Measurements from ENCODE around the gene DNAJC17. TPM values are rescaled to one million over a fixed set of nuclear protein-coding genes. Genes with fewer than 3 reads are reported as not detected.
A peak's percentile ranks its signal among the peaks of the same experiment; 100 is the strongest.

The DNAJC17 gene
- total and polyA plus RNA-seq, 2 donors: 45.0 to 62.9 TPM

DNA sequence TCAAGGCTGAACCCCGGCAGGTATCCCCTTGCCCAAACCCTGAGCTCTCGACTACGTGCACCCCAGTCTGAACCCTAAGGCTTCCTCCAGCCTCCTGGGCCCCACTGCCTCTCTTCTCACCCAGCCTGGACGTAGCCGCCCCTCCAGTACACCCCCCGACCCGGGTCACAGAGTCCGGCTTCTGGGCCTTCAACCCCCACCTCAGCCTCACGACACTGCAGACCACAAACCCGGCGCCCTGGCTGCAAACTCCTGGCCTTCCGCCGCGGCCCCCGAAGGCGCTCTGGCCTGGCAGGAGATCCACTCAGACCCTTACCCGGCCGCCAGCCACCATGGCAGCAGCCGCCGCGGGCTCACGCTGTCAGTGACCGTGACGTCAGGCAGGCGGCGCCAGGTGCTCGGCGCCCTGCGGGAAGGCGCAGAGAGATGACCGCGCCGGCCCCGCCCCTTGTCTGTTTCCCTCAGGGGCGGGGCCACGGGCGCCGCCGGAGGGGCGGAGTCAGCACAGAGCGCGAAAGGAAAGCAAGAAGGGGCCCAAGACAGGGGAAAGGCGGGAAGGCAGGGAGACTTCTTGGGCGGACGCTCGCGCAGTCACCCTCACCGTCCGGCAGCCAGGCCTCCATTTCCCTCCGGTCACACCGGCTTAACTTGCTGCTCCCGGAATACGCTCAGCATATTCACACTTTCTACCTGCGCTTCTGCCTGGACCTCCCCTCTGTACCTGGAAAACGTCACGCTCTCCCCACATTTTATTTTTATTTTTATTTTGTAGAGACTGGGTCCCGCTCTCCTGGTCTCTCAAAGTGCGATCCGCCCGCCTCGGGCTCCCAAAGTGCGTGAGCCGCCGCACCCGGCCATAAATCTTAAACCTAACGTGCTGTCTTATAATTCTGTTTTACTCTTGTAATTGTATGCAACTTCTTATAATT is 52.1 kb downstream of the DNAJC17 start, which contains the start of gene RMDN3:
TSS of gene RMDN3 (minus strand) at position 372 of the 929 bp plus-strand sequence. CDS start 471 bp downstream, outside the sequence.
- peak; percentile 85 to 98 (median 95) for DNase-seq (ENCODE audit: low read depth in 6 of 9, low spot score in 9 of 9)
- WGBS: 1% methylated on average over 66 of the region's 66 CpGs
- Histone ChIP-seq H3K27ac (ENCODE audit: low read depth in 1 of 2, low read length in 1 of 2) (peak within 1 kb of the TSS; percentile 87 to 92), H3K4me1 (ENCODE audit: control insufficient read depth in 2 of 2, insufficient read depth in 2 of 2, low read length in 2 of 2) (peaks cover 12 to 27% of the 10 kb centered on the region in 2 donors), H3K36me3 (ENCODE audit: control insufficient read depth in 2 of 2, insufficient read depth in 2 of 2, low read length in 1 of 2) (peaks cover 15 to 17% of the 10 kb centered on the region in 2 donors), H3K4me3 (ENCODE audit: low read length in 2 of 2) (peak within 1 kb of the TSS; percentile 92 to 98), H3K27me3 (ENCODE audit: control insufficient read depth in 2 of 2, insufficient read depth in 1 of 2, low read length in 1 of 2) (no peaks in the 10 kb centered on the region), H3K9me3 (ENCODE audit: control insufficient read depth in 2 of 2, insufficient read depth in 1 of 2, low read length in 1 of 2) (peaks cover 0 to 4% of the 10 kb centered on the region in 2 donors)

DNA sequence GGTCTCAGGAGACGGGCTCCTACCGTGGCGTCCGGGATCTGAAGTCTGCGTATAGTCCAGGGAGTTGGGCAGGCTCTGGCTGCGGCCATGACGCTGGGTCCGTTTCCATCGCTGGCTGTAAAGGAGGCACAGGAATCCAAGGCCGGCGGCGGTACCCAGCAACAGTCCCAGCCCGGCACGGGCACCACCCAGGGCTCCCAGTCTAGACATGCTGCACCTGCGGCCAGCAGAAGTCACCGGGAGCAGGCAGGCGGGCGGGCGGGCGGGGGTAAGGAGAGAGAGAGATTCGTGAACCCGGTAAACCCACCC is 52.7 kb downstream of the DNAJC17 start:
- peaks cover 17 to 19% of the 10 kb centered on the region in 2 donors for H3K36me3 ChIP-seq (ENCODE audit: control insufficient read depth in 2 of 2, insufficient read depth in 2 of 2, low read length in 1 of 2)
- peak overlapping the region; percentile 92 to 98 for H3K4me3 ChIP-seq (ENCODE audit: low read length in 2 of 2)
- peaks cover 0 to 4% of the 10 kb centered on the region in 2 donors for H3K9me3 ChIP-seq (ENCODE audit: control insufficient read depth in 2 of 2, insufficient read depth in 1 of 2, low read length in 1 of 2)
- H3K4me1 ChIP-seq (ENCODE audit: control insufficient read depth in 2 of 2, insufficient read depth in 2 of 2, low read length in 2 of 2): peaks cover 11 to 22% of the 10 kb centered on the region in 2 donors
- no peak for DNase-seq (ENCODE audit: low read depth in 6 of 9, low spot score in 9 of 9)
- H3K27me3 ChIP-seq (ENCODE audit: control insufficient read depth in 2 of 2, insufficient read depth in 1 of 2, low read length in 1 of 2): no peaks in the 10 kb centered on the region
- WGBS: under 1% methylated on average over 22 of the region's 22 CpGs
- peak overlapping the region; percentile 64 to 74 for H3K27ac ChIP-seq (ENCODE audit: low read depth in 1 of 2, low read length in 1 of 2)

DNA sequence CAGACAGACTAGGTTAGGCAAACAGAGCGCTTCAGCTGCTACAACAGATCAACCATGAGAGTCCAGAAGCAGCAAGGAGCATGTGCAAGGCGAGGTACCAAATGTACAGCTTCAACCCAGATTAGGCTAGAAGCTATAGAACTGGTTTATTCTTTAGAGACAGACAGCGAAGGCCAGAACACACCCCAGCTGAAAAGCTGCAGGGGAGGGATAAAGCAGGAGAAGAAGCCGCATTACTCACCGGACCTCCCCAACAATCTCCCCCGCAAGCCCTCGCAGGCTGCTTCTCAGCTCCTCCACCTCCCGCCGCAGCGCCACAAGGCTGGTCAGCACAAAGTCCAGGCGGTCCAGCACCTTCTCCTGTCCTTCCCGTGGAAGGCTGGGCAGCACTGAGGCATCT is 55.5 kb downstream of the DNAJC17 start:
- Histone ChIP-seq H3K4me3 (ENCODE audit: low read length in 2 of 2) (no peak overlapping the region), H3K4me1 (ENCODE audit: control insufficient read depth in 2 of 2, insufficient read depth in 2 of 2, low read length in 2 of 2) (peaks cover 11 to 19% of the 10 kb centered on the region in 2 donors), H3K27me3 (ENCODE audit: control insufficient read depth in 2 of 2, insufficient read depth in 1 of 2, low read length in 1 of 2) (no peaks in the 10 kb centered on the region), H3K9me3 (ENCODE audit: control insufficient read depth in 2 of 2, insufficient read depth in 1 of 2, low read length in 1 of 2) (peaks cover 0 to 4% of the 10 kb centered on the region in 2 donors), H3K36me3 (ENCODE audit: control insufficient read depth in 2 of 2, insufficient read depth in 2 of 2, low read length in 1 of 2) (peaks cover 34 to 35% of the 10 kb centered on the region in 2 donors), H3K27ac (ENCODE audit: low read depth in 1 of 2, low read length in 1 of 2) (no peak overlapping the region)
- no peak for DNase-seq (ENCODE audit: low read depth in 6 of 9, low spot score in 9 of 9)
- 99% methylated on average over 12 of the region's 12 CpGs for WGBS

DNA sequence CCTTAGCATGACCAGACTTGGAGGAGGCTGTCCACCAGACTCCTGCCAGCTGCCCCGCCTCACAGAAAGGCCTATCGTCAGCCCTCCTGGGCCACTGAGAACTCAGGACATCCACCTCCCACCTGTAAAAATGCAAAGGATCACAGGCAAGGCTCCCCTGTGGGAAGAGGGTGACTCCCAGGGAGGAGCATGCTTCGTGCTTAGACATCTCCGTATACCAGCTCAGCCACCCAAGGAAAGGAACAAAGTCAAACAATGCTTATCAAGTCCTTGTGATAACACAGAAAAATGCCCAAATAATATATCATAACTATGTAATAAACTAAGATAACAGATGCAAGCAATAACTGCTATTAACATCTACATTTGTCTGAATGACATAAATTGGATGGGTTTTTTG is 56.4 kb downstream of the DNAJC17 start:
- WGBS: 98% methylated on average over 4 of the region's 4 CpGs
- Histone ChIP-seq H3K9me3 (ENCODE audit: control insufficient read depth in 2 of 2, insufficient read depth in 1 of 2, low read length in 1 of 2) (peaks cover 0 to 4% of the 10 kb centered on the region in 2 donors), H3K4me1 (ENCODE audit: control insufficient read depth in 2 of 2, insufficient read depth in 2 of 2, low read length in 2 of 2) (peaks cover 10 to 16% of the 10 kb centered on the region in 2 donors), H3K4me3 (ENCODE audit: low read length in 2 of 2) (no peak overlapping the region), H3K27me3 (ENCODE audit: control insufficient read depth in 2 of 2, insufficient read depth in 1 of 2, low read length in 1 of 2) (no peaks in the 10 kb centered on the region), H3K36me3 (ENCODE audit: control insufficient read depth in 2 of 2, insufficient read depth in 2 of 2, low read length in 1 of 2) (peaks cover 34 to 35% of the 10 kb centered on the region in 2 donors), H3K27ac (ENCODE audit: low read depth in 1 of 2, low read length in 1 of 2) (no peak overlapping the region)
- DNase-seq (ENCODE audit: low read depth in 6 of 9, low spot score in 9 of 9): no peak

DNA sequence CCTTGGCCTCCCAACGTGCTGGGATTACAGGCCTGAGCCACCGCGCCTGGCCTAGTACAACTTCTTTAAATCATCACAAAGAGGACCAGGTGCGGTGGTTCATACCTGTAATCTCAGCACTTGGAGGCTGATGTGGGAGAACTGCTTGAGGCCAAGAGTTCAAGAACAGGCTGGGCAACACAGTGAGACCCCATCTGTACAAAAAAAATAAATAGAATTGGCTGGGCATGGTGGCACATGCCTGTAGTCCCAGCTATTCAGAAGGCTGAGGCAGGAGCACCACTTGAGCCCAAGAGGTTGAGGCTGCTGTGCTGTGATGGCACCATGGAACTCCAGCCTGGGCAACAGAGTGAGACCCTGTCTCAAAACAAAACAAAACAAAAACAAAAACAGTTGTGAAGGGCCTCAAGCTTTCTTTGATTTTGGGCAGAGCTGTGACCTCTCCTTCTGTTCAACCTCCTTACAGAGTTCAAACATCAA is 58.1 kb downstream of the DNAJC17 start:
- peaks cover 48 to 51% of the 10 kb centered on the region in 2 donors for H3K36me3 ChIP-seq (ENCODE audit: control insufficient read depth in 2 of 2, insufficient read depth in 2 of 2, low read length in 1 of 2)
- peaks cover 3 to 6% of the 10 kb centered on the region in 2 donors for H3K4me1 ChIP-seq (ENCODE audit: control insufficient read depth in 2 of 2, insufficient read depth in 2 of 2, low read length in 2 of 2)
- H3K27me3 ChIP-seq (ENCODE audit: control insufficient read depth in 2 of 2, insufficient read depth in 1 of 2, low read length in 1 of 2): no peaks in the 10 kb centered on the region
- H3K27ac ChIP-seq (ENCODE audit: low read depth in 1 of 2, low read length in 1 of 2): no peak overlapping the region
- H3K9me3 ChIP-seq (ENCODE audit: control insufficient read depth in 2 of 2, insufficient read depth in 1 of 2, low read length in 1 of 2): no peaks in the 10 kb centered on the region
- no peak for DNase-seq (ENCODE audit: low read depth in 6 of 9, low spot score in 9 of 9)
- WGBS: 99% methylated on average over 4 of the region's 4 CpGs
- H3K4me3 ChIP-seq (ENCODE audit: low read length in 2 of 2): no peak overlapping the region

DNA sequence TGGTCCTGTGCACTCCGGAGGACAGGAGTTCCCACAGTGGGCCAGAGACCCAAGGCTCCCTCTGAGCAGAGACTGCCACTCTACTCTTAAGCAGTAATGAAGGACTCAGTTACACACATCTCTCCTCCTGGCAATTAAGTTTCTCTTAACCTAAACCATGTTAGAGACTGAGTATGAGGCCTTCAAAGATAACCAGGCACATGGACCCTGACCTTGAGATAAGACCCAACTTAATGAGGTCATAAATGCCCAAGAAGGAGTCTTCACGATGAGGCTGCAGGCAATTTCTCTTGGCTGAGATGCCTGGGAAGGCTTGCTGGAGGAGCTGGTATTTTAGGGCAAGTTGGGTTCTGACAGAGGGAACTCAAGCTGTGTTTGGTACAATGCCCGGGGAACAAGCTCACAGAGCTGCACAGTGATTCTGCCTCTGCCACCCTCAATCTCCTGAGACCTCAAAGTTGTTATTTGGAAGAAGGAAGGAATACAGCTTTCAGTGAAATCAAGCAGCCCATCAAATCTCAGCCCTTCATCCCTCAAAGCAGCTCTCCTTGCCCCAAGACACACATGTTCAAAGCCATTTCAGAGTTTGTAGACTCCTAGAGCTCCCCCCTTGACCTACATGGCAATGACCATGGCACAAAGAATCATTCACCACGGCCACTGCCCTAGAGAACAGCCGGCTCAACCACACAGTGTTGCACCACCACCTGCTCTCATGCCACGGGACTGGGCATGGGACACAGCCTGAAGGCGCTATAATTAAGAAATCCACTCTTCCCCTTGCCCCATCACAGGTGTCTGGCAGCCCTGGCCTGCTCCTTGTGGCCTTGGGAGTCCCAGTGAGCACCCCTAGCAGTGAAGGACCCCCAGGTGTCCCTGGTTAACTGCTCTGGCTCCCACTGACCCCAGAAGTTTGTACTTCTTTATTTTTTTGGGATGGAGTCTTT is 59.3 kb downstream of the DNAJC17 start:
- no peaks in the 10 kb centered on the region for H3K9me3 ChIP-seq (ENCODE audit: control insufficient read depth in 2 of 2, insufficient read depth in 1 of 2, low read length in 1 of 2)
- peaks cover 0 to 6% of the 10 kb centered on the region in 2 donors for H3K4me1 ChIP-seq (ENCODE audit: control insufficient read depth in 2 of 2, insufficient read depth in 2 of 2, low read length in 2 of 2)
- no peaks in the 10 kb centered on the region for H3K27me3 ChIP-seq (ENCODE audit: control insufficient read depth in 2 of 2, insufficient read depth in 1 of 2, low read length in 1 of 2)
- no peak overlapping the region for H3K4me3 ChIP-seq (ENCODE audit: low read length in 2 of 2)
- H3K36me3 ChIP-seq (ENCODE audit: control insufficient read depth in 2 of 2, insufficient read depth in 2 of 2, low read length in 1 of 2): peaks cover 59 to 64% of the 10 kb centered on the region in 2 donors
- no peak overlapping the region for H3K27ac ChIP-seq (ENCODE audit: low read depth in 1 of 2, low read length in 1 of 2)
- DNase-seq (ENCODE audit: low read depth in 6 of 9, low spot score in 9 of 9): no peak
- WGBS: 97% methylated on average over 7 of the region's 7 CpGs

DNA sequence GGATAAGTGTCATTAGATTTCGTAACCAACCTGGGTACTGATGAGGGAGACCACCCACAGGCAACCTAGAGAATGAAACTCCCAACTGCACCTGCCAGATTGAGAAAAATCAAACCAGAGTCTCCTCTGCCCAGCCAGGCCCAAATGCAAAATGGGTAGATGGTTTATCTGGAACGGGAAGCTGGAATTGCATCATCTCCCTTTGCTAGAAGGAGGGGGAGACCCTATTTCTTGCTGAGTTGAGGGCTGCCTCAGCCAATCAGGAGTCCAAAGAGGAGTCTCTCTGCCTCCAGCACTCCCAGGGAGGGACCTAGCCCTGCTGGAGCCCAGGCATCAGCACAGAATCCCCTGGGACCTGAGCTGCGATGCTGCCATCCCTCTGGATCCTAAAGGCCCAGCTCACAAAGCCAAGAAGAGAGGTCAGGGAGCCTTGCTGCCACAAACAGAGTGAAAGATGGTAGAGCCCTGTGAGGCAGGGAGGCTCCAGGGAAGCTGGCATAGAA is 60.3 kb downstream of the DNAJC17 start:
- DNase-seq (ENCODE audit: low read depth in 6 of 9, low spot score in 9 of 9): no peak
- no peaks in the 10 kb centered on the region for H3K27me3 ChIP-seq (ENCODE audit: control insufficient read depth in 2 of 2, insufficient read depth in 1 of 2, low read length in 1 of 2)
- WGBS: 96% methylated on average over 3 of the region's 3 CpGs
- H3K36me3 ChIP-seq (ENCODE audit: control insufficient read depth in 2 of 2, insufficient read depth in 2 of 2, low read length in 1 of 2): peaks cover 62 to 67% of the 10 kb centered on the region in 2 donors
- peaks cover 0 to 6% of the 10 kb centered on the region in 2 donors for H3K4me1 ChIP-seq (ENCODE audit: control insufficient read depth in 2 of 2, insufficient read depth in 2 of 2, low read length in 2 of 2)
- no peaks in the 10 kb centered on the region for H3K9me3 ChIP-seq (ENCODE audit: control insufficient read depth in 2 of 2, insufficient read depth in 1 of 2, low read length in 1 of 2)
- no peak overlapping the region for H3K4me3 ChIP-seq (ENCODE audit: low read length in 2 of 2)
- no peak overlapping the region for H3K27ac ChIP-seq (ENCODE audit: low read depth in 1 of 2, low read length in 1 of 2)

DNA sequence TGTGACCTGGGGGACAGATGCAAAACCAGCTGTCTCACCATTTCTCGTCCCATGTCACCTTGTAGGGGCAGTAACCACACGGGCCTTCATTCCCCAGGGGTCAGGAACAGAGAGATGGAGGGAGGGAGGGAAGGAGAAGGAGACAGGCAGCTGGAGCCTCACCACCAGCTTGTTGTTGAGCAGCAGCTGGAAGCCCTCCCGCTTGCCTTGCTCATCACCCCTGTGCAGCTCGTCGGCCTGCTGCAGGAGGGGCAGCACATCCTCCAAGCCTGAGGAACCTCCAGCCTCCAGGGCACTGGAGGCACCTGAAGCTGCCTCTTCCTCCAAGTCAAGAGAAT is 62.5 kb downstream of the DNAJC17 start:
- Histone ChIP-seq H3K9me3 (ENCODE audit: control insufficient read depth in 2 of 2, insufficient read depth in 1 of 2, low read length in 1 of 2) (no peaks in the 10 kb centered on the region), H3K27me3 (ENCODE audit: control insufficient read depth in 2 of 2, insufficient read depth in 1 of 2, low read length in 1 of 2) (no peaks in the 10 kb centered on the region), H3K4me3 (ENCODE audit: low read length in 2 of 2) (no peak overlapping the region), H3K4me1 (ENCODE audit: control insufficient read depth in 2 of 2, insufficient read depth in 2 of 2, low read length in 2 of 2) (peaks cover 0 to 6% of the 10 kb centered on the region in 2 donors), H3K36me3 (ENCODE audit: control insufficient read depth in 2 of 2, insufficient read depth in 2 of 2, low read length in 1 of 2) (peaks cover 64 to 65% of the 10 kb centered on the region in 2 donors), H3K27ac (ENCODE audit: low read depth in 1 of 2, low read length in 1 of 2) (no peak overlapping the region)
- DNase-seq (ENCODE audit: low read depth in 6 of 9, low spot score in 9 of 9): no peak
- WGBS: 91% methylated on average over 5 of the region's 5 CpGs

All from thymus (tissue), 11 donors.